Colonic mucosa (tissue), 4 donors: ENCODE data around the gene GTPBP1. TPM values are rescaled to one million over a fixed set of nuclear protein-coding genes. Genes with fewer than 3 reads are reported as not detected.

Experiments used
- DNase-seq: peaks from one replicate; pipeline ENCODE4 v3.0.0-alpha.2; 2020
- H3K27ac ChIP-seq: fragments of 200-600 bp; one replicate; pipeline ENCODE4 v1.8.0; 2021
- H3K27me3 ChIP-seq: fragments of 200-600 bp; one replicate; pipeline ENCODE4 v1.8.0; 2021
- H3K36me3 ChIP-seq: fragments of 200-600 bp; one replicate; pipeline ENCODE4 v1.8.0; 2021
- H3K4me1 ChIP-seq: fragments of 200-600 bp; one replicate; pipeline ENCODE4 v1.8.0; 2021; ENCODE audit warnings: mild to moderate bottlenecking
- H3K4me3 ChIP-seq: fragments of 200-600 bp; one replicate; pipeline ENCODE4 v1.8.0; 2021
- H3K9ac ChIP-seq, 2 donors: one replicate each; pipeline ENCODE4 v1.7.0; 2013; ENCODE audit warnings: control low read depth in 2 of 2, low read depth in 2 of 2, low read length in 2 of 2
- H3K9me3 ChIP-seq: fragments of 200-600 bp; one replicate; pipeline ENCODE4 v1.8.0; 2021
- intact Hi-C: fragments of 100-400 bp; cut with DNase I; formaldehyde crosslinking; loops from one replicate; pipeline ENCODE4 v1.14.1; 2022
- total RNA-seq, 2 donors: library from RNA; stranded (reverse); fragmentation: NEBNext Ultra II Directional in 1 of 2; extraction: Animal tissue kit (Norgen Biotek cat#: 25700) in 1 of 2; gene quantifications; one replicate each; pipeline ENCODE4 v1.2.1, GENCODE V29; 2021
- TF ChIP-seq, protein P1 (sequence below): fragments of 200-600 bp; IDR thresholded peaks from one replicate; pipeline ENCODE4 v1.8.0; 2022; ENCODE audit warnings: antibody characterized with exemption, mild to moderate bottlenecking
- donor health status: healthy.
- donor health status: DM: no; HTN: no; CAD: no.
- donor health status: DM: no; HTN: no; CAD: no.

The GTPBP1 gene
- total RNA-seq, 2 donors from 2014 or later, result 64.6 to 65.6 TPM

DNA sequence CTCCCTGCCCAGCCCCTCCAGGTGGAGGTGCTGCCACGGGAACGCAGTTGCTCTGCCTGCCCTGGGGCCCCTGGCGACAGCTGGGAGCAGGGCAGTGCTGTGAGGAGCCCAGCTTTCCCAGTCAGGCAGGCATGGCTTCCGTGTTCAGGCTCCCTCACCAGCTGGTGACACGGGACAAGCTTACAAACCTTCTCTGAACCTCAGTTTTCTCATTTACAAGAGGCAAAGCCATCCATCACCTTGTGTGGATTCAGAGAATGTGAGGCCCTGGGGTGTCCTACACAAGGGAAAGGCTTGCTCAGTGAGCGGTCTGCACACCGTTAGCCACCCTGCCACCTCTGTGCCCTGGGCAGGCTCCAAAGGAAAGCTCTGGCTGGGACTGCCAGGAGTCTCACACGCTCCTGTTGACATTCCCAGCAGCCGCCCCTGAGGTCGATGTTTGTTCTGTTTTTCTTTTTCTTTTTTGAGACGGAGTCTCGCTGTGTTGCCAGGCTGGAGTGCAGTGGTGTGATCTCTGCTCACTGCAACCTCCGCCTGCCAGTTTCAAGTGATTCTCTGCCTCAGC is 26.6 kb downstream of the GTPBP1 start:
- Histone ChIP-seq H3K4me3 (no peak overlapping the region), H3K9ac (no peak overlapping the region), H3K27ac (no peak overlapping the region), H3K27me3 (no peaks in the 10 kb centered on the region), H3K9me3 (no peaks in the 10 kb centered on the region), H3K36me3 (peaks cover 30% of the 10 kb centered on the region), H3K4me1 (no peaks in the 10 kb centered on the region)
- TF ChIP-seq, protein P1, sequence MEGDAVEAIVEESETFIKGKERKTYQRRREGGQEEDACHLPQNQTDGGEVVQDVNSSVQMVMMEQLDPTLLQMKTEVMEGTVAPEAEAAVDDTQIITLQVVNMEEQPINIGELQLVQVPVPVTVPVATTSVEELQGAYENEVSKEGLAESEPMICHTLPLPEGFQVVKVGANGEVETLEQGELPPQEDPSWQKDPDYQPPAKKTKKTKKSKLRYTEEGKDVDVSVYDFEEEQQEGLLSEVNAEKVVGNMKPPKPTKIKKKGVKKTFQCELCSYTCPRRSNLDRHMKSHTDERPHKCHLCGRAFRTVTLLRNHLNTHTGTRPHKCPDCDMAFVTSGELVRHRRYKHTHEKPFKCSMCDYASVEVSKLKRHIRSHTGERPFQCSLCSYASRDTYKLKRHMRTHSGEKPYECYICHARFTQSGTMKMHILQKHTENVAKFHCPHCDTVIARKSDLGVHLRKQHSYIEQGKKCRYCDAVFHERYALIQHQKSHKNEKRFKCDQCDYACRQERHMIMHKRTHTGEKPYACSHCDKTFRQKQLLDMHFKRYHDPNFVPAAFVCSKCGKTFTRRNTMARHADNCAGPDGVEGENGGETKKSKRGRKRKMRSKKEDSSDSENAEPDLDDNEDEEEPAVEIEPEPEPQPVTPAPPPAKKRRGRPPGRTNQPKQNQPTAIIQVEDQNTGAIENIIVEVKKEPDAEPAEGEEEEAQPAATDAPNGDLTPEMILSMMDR, result no peak
- intact Hi-C loops, result loop anchor here (2.0 kb wide), 1 partner anchor 34 kb away; no protein-coding TSS in a partner anchor
- no peak for DNase-seq

DNA sequence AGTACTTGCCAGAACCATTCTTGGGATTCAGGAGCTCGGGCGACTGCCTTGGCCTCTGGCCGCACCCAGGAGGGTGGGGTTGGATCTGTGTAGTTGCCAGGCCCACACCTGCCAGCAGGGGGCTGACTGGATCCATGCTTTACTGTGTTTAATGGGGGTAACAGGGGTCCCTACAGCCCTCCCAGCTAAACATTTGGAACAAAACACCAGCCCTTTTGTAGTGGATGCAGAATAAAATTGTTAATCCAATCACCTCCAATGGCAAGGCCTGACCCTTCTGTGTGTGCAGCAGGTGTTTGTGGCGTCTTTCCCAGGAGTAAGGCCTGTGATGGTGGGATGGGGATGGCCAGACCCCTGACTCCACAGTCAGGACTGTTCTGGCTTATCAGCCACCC is 27.6 kb downstream of the GTPBP1 start:
- H3K4me1 ChIP-seq, result no peaks in the 10 kb centered on the region
- DNase-seq, result peak; percentile 76
- TF ChIP-seq, protein P1, result peak; percentile 77
- no peaks in the 10 kb centered on the region for H3K27me3 ChIP-seq
- H3K4me3 ChIP-seq, result no peak overlapping the region
- intact Hi-C loops, result loop anchor here (2.0 kb wide), 1 partner anchor 33 kb away; no protein-coding TSS in a partner anchor
- peaks cover 26% of the 10 kb centered on the region for H3K36me3 ChIP-seq
- H3K9ac ChIP-seq, result no peak overlapping the region
- no peaks in the 10 kb centered on the region for H3K9me3 ChIP-seq
- no peak overlapping the region for H3K27ac ChIP-seq

DNA sequence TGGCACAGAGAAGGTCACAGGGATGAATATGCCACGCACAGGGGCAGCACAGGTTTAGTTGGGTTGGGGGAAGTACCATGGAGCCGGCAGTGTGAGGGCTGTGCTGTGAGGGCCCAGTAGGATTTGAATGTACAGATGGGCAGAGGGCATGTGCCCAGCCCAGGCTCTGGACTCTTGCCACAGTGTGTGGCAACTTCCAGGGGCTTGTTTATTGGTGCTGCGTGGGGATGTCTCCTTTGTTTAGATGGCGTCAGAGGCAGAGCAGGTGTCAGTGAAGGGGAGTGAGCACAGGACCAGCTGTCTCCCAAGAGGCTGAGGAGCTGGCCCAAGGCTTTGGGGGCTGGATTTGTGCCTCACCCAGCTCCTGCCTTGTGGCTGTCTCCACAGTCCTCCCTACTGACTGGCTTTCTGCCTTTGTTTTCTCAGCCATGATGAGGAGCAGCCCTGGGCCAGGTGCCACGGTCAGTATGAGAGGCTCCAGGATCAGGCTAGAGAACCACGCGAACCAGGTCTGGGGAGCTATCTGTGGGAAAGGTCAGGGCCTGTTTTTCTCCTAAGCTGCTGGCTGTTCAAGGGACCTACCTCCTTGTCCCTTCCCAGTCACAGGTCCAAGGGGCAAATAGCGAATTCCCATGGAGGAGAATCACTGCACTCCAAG is 28.1 kb downstream of the GTPBP1 start:
- intact Hi-C loops, result loop anchor here (2.0 kb wide), 1 partner anchor 33 kb away; no protein-coding TSS in a partner anchor

DNA sequence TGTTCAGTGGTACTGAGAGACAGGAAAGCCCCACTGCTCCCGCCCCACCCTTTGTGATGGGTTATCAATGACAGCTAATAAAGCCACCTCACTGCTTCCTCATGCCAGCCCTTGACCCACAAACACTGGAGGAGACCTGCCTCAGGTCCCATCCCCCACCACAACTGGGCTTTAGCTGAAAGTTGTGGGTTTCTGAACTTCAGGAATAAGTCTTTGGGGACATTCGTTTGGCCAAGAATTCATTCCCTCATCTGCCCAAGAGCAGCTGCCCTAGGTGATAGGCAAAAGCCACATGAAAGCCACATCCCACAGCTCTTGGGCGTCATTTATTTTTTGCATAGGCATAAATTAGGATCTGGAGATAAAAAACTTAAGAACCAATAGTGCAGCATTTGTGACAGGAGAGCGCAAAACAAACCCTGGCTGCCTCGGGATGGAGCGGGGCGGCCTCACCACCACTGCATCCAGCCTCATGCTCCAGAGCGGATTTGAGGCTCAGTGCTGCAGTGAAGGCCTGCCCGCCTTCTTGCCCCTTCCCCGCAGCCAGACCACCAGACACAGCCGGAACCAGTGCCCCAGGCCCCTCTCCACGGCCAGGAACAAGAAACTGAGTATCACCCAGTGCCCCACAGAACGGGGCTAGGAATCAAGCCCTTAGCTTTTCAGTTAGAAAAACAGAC is 28.8 kb downstream of the GTPBP1 start:
- Histone ChIP-seq H3K4me1 (no peaks in the 10 kb centered on the region), H3K4me3 (no peak overlapping the region), H3K27me3 (no peaks in the 10 kb centered on the region), H3K27ac (no peak overlapping the region), H3K9ac (no peak overlapping the region), H3K9me3 (no peaks in the 10 kb centered on the region), H3K36me3 (peaks cover 34% of the 10 kb centered on the region)
- TF ChIP-seq, protein P1, result no peak
- intact Hi-C loops, result no loop called here
- DNase-seq, result no peak

More for the DNA sequence above, 28.1 kb downstream of the GTPBP1 start:
- TF ChIP-seq, protein P1, result no peak
- Histone ChIP-seq H3K36me3 (peaks cover 27% of the 10 kb centered on the region), H3K9ac (no peak overlapping the region), H3K4me1 (no peaks in the 10 kb centered on the region), H3K9me3 (no peaks in the 10 kb centered on the region), H3K4me3 (no peak overlapping the region), H3K27me3 (no peaks in the 10 kb centered on the region), H3K27ac (no peak overlapping the region)
- DNase-seq, result no peak

DNA sequence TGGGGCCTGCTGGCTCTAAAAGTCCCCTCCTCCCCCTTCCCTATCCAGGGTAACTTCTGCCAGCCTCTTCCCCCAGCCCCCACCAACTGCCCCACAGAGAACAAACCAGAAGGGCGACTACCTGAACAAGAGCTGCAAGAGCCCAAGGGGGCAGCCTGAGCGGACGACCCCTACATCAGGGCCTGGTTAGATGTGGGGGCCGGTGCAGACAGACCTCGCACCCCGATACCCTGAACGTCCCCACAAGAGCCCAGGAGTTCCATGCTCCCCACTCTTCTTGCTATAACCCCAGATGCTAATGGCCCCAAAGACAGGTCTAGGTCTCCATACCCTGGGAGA is 29.4 kb downstream of the GTPBP1 start:
- Histone ChIP-seq H3K4me3 (no peak overlapping the region), H3K9ac (no peak overlapping the region), H3K27ac (no peak overlapping the region), H3K9me3 (no peaks in the 10 kb centered on the region), H3K36me3 (peaks cover 35% of the 10 kb centered on the region), H3K4me1 (no peaks in the 10 kb centered on the region), H3K27me3 (no peaks in the 10 kb centered on the region)
- no peak for DNase-seq
- intact Hi-C loops, result no loop called here
- TF ChIP-seq, protein P1, result no peak
